Body of pancreas (tissue), 4 donors: ENCODE results near the gene SHISAL1.

Experiments
- POLR2A ChIP-seq, 3 donors: fragments of 450-650 bp; IDR thresholded peaks; one replicate each; pipeline ENCODE4 v1.6.1; 2016; ENCODE audit warnings: antibody characterized with exemption in 3 of 3, mild to moderate bottlenecking in 2 of 3
- TF ChIP-seq, protein P1 (sequence below), 7 experiments: fragments of 450-650 bp in 4 of 7; fragments of 200-600 bp in 3 of 7; sonication (generic) in 3 of 7; IDR thresholded peaks; one replicate each; pipeline ENCODE4 v1.5.1; 2016 to 2019; ENCODE audit warnings: antibody characterized with exemption in 7 of 7

DNA sequence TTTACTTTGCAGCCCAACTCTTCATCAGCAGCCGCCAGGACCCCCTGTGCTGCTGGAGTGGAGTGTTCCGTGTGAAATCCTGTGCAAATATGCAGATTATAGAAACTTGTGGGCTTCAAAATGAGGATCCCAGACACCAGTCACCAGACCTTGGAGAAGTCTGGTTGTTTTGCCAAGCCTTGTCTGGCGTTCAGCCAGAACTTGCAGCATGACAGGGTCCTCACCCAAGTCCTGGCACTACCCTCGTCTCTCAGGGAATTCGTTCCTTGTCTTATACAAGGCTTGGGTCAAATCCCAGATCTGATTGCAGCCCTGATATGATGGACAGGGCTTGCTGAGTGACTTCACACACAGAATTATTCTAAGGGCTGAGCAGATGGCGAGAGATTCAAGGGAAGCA, 18.9 kb downstream of the SHISAL1 start:
- TF ChIP-seq POLR2A (IDR thresholded peaks at IDR 0.05), result no peak
- TF ChIP-seq, protein P1, sequence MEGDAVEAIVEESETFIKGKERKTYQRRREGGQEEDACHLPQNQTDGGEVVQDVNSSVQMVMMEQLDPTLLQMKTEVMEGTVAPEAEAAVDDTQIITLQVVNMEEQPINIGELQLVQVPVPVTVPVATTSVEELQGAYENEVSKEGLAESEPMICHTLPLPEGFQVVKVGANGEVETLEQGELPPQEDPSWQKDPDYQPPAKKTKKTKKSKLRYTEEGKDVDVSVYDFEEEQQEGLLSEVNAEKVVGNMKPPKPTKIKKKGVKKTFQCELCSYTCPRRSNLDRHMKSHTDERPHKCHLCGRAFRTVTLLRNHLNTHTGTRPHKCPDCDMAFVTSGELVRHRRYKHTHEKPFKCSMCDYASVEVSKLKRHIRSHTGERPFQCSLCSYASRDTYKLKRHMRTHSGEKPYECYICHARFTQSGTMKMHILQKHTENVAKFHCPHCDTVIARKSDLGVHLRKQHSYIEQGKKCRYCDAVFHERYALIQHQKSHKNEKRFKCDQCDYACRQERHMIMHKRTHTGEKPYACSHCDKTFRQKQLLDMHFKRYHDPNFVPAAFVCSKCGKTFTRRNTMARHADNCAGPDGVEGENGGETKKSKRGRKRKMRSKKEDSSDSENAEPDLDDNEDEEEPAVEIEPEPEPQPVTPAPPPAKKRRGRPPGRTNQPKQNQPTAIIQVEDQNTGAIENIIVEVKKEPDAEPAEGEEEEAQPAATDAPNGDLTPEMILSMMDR (IDR thresholded peaks at IDR 0.05), result no peak
